ENCODE data around the gene KRTCAP2. TPM values are rescaled to one million over a fixed set of nuclear protein-coding genes. Genes with fewer than 3 reads are reported as not detected.
A peak's percentile ranks its signal among the peaks of the same experiment; 100 is the strongest.

KRTCAP2 gene
- total RNA-seq, 1 experiment from 2014 or later, result 179 TPM

- H3K4me1 ChIP-seq (ENCODE audit: insufficient read depth, low read length, poor library complexity, severe bottlenecking), result peaks cover 16% of the 10 kb centered on the region
- H3K9me3 ChIP-seq (ENCODE audit: low read depth, low read length, poor library complexity, severe bottlenecking), result no peaks in the 10 kb centered on the region
- ChIA-PET CTCF (interaction anchor here (1.2 kb wide), 1 partner anchor 16 kb away, joined by 7 read pairs; no protein-coding TSS in a partner anchor), POLR2A (ENCODE audit: low non-redundant PET) (no interaction called here)
- H3K27me3 ChIP-seq (replicated peaks; ENCODE audit: insufficient read depth, low read depth, low read length, poor library complexity), result no peaks in the 10 kb centered on the region
- no peak for DNase-seq (ENCODE audit: low spot score)
- TF ChIP-seq EZH2 (IDR thresholded peaks at IDR 0.05; ENCODE audit: borderline replicate concordance, low read depth, low read length, poor library complexity, severe bottlenecking) (no peak), CTCF (conservative IDR thresholded peaks at IDR 0.05; ENCODE audit: low read depth, low read length) (no peak)
- peaks cover 4% of the 10 kb centered on the region for H3K36me3 ChIP-seq (ENCODE audit: insufficient read depth, low read length, poor library complexity, severe bottlenecking)
- BruUV-seq (replicated peaks), result no TSS peak
- H3K4me3 ChIP-seq (ENCODE audit: low read depth, low read length, poor library complexity, severe bottlenecking), result no peak overlapping the region
- intact Hi-C loops (cut with micrococcal nuclease; ENCODE audit: unreplicated experiment), result loop anchor here (10.0 kb wide), 2 partner anchors 147 to 417 kb away; partner anchors contain the start of gene RUSC1
- H3K27ac ChIP-seq (ENCODE audit: low read depth, low read length, poor library complexity, severe bottlenecking), result no peak overlapping the region
Observed at GRCh38 chr1:155177918-155178281, 4.8 kb upstream of the KRTCAP2 start.

- Histone ChIP-seq H3K4me3 (ENCODE audit: low read depth, low read length, poor library complexity, severe bottlenecking) (no peak overlapping the region), H3K9me3 (ENCODE audit: low read depth, low read length, poor library complexity, severe bottlenecking) (no peaks in the 10 kb centered on the region), H3K27ac (ENCODE audit: low read depth, low read length, poor library complexity, severe bottlenecking) (no peak overlapping the region), H3K4me1 (ENCODE audit: insufficient read depth, low read length, poor library complexity, severe bottlenecking) (peaks cover 17% of the 10 kb centered on the region), H3K36me3 (ENCODE audit: insufficient read depth, low read length, poor library complexity, severe bottlenecking) (peaks cover 4% of the 10 kb centered on the region), H3K27me3 (replicated peaks; ENCODE audit: insufficient read depth, low read depth, low read length, poor library complexity) (no peaks in the 10 kb centered on the region)
- intact Hi-C loops (cut with micrococcal nuclease; ENCODE audit: unreplicated experiment), result loop anchor here (10.0 kb wide), 2 partner anchors 147 to 417 kb away; partner anchors contain the start of gene RUSC1
- no peak for DNase-seq (ENCODE audit: low spot score)
- ChIA-PET POLR2A (ENCODE audit: low non-redundant PET) (no interaction called here), CTCF (interaction anchor here (0.9 to 1.2 kb wide), 2 partner anchors 16 to 86 kb away, joined by 4 to 7 read pairs; no protein-coding TSS in a partner anchor)
- TF ChIP-seq CTCF (conservative IDR thresholded peaks at IDR 0.05; ENCODE audit: low read depth, low read length) (no peak), EZH2 (IDR thresholded peaks at IDR 0.05; ENCODE audit: borderline replicate concordance, low read depth, low read length, poor library complexity, severe bottlenecking) (no peak)
- no TSS peak for BruUV-seq (replicated peaks)
Observed at GRCh38 chr1:155177192-155177917, 4.3 kb upstream of the KRTCAP2 start.

GRCh38 chr1:155176544-155177071 lies 3.5 kb upstream of the KRTCAP2 start:
- Histone ChIP-seq H3K36me3 (ENCODE audit: insufficient read depth, low read length, poor library complexity, severe bottlenecking) (peaks cover 4% of the 10 kb centered on the region), H3K9me3 (ENCODE audit: low read depth, low read length, poor library complexity, severe bottlenecking) (no peaks in the 10 kb centered on the region), H3K4me3 (ENCODE audit: low read depth, low read length, poor library complexity, severe bottlenecking) (no peak overlapping the region), H3K27me3 (replicated peaks; ENCODE audit: insufficient read depth, low read depth, low read length, poor library complexity) (no peaks in the 10 kb centered on the region), H3K4me1 (ENCODE audit: insufficient read depth, low read length, poor library complexity, severe bottlenecking) (peaks cover 24% of the 10 kb centered on the region), H3K27ac (ENCODE audit: low read depth, low read length, poor library complexity, severe bottlenecking) (no peak overlapping the region)
- intact Hi-C loops (cut with micrococcal nuclease; ENCODE audit: unreplicated experiment), result loop anchor here (10.0 kb wide), 2 partner anchors 148 to 418 kb away; partner anchors contain the start of gene RUSC1
- ChIA-PET POLR2A (ENCODE audit: low non-redundant PET) (no interaction called here), CTCF (interaction anchor here (0.9 to 3.9 kb wide), 4 partner anchors 17 to 85 kb away, joined by 4 to 39 read pairs (median 6); no protein-coding TSS in a partner anchor)
- TF ChIP-seq CTCF (conservative IDR thresholded peaks at IDR 0.05; ENCODE audit: low read depth, low read length) (peak; percentile 95), EZH2 (IDR thresholded peaks at IDR 0.05; ENCODE audit: borderline replicate concordance, low read depth, low read length, poor library complexity, severe bottlenecking) (no peak)
- peak; percentile 84 for DNase-seq (ENCODE audit: low spot score)
- no TSS peak for BruUV-seq (replicated peaks)

Measured in A673 (cell line).